Activated CD4-positive, alpha-beta T cell treated with anti-CD3 and anti-CD28 coated beads, Interleukin-2, amount 50 U/mL, for 4 hours (primary cell): Measurements from ENCODE around the gene PPP1R18.
"Not testable (repeated sequence)": the region's sequence is repeated elsewhere in the genome, so short reads cannot be mapped to it uniquely, and the experiment has no call there.

Experiments
- DNase-seq, 2 experiments: peaks; one replicate each; pipeline ENCODE4 v3.0.0-alpha.2; 2020

The PPP1R18 gene

GRCh38 chr6:30719356-30719755, 32.9 kb upstream of the PPP1R18 start:
- DNase-seq, result no peak

- not testable (repeated sequence) for DNase-seq
These were observed 31.6 kb upstream of the PPP1R18 start for GRCh38 chr6:30717845-30718720.

- DNase-seq, result peak; percentile 99
These were observed 30.8 kb upstream of the PPP1R18 start, which contains the start of gene MDC1 for GRCh38 chr6:30717129-30717844. TSS of gene MDC1 (minus strand) at chr6:30717281. CDS start at chr6:30715175, 2,106 bp downstream.

GRCh38 chr6:30716879-30717128, 30.4 kb upstream of the PPP1R18 start:
- DNase-seq, result no peak

- DNase-seq, result no peak
These were observed 27.8 kb upstream of the PPP1R18 start for GRCh38 chr6:30714263-30714662.

- no peak for DNase-seq
These were observed 26.0 kb upstream of the PPP1R18 start for GRCh38 chr6:30712441-30712945.

GRCh38 chr6:30711758-30712380, 25.4 kb upstream of the PPP1R18 start:
- DNase-seq, result no peak

- DNase-seq, result no peak
These were observed 22.8 kb upstream of the PPP1R18 start for GRCh38 chr6:30709101-30709868.

GRCh38 chr6:30707281-30707850, 20.9 kb upstream of the PPP1R18 start:
- DNase-seq, result no peak

- DNase-seq, result no peak
These were observed 19.2 kb upstream of the PPP1R18 start for GRCh38 chr6:30705620-30706019.

- DNase-seq, result no peak
These were observed 17.4 kb upstream of the PPP1R18 start for GRCh38 chr6:30703821-30704220.

GRCh38 chr6:30703011-30703410, 16.6 kb upstream of the PPP1R18 start:
- DNase-seq, result no peak

- no peak for DNase-seq
These were observed 13.9 kb upstream of the PPP1R18 start for GRCh38 chr6:30700340-30700739.

- no peak for DNase-seq
These were observed 10.0 kb upstream of the PPP1R18 start for GRCh38 chr6:30696432-30696831.

- no peak for DNase-seq
These were observed 4.9 kb upstream of the PPP1R18 start for GRCh38 chr6:30691208-30691847.

- DNase-seq, result peak; percentile 61 to 63
These were observed 4.2 kb upstream of the PPP1R18 start, which contains the start of gene NRM for GRCh38 chr6:30690403-30691207. TSS of gene NRM (minus strand) at chr6:30690984. CDS start at chr6:30690974, 10 bp downstream.

GRCh38 chr6:30689985-30690384, 3.5 kb upstream of the PPP1R18 start:
- no peak for DNase-seq

GRCh38 chr6:30689022-30689865, 2.8 kb upstream of the PPP1R18 start:
- no peak for DNase-seq

- DNase-seq, result no peak
These were observed 2.1 kb upstream of the PPP1R18 start for GRCh38 chr6:30688569-30688968.
